Fibroblast of lung (primary cell): ENCODE measurements around the gene SMG6. TPM values are rescaled to one million over a fixed set of nuclear protein-coding genes. Genes with fewer than 3 reads are reported as not detected.

ENCODE experiments used
- DNase-seq, 2 donors: peaks; one replicate each; pipeline versions ENCODE4 v3.0.0 to v3.0.0-alpha.2; 2010; ENCODE audit warnings: low read depth in 2 of 2
- H2AFZ ChIP-seq: 2 replicates; pipeline ENCODE4 v1.5.1; 2012; ENCODE audit warnings: low read length, control low read depth, inconsistent platforms
- H3K27ac ChIP-seq: 2 replicates; pipeline ENCODE4 v1.5.1; 2011; ENCODE audit warnings: low read length, control low read depth; ENCODE audit not compliant: insufficient read depth
- H3K27me3 ChIP-seq: 2 replicates; pipeline ENCODE4 v1.5.1; 2011; ENCODE audit warnings: mild to moderate bottlenecking, low read length; ENCODE audit not compliant: control insufficient read depth, insufficient read depth
- H3K36me3 ChIP-seq: 2 replicates; pipeline ENCODE4 v1.5.1; 2011; ENCODE audit warnings: low read length; ENCODE audit not compliant: control insufficient read depth, insufficient read depth
- H3K4me1 ChIP-seq: 2 replicates; pipeline ENCODE4 v1.5.1; 2011; ENCODE audit warnings: low read length; ENCODE audit not compliant: control insufficient read depth, insufficient read depth; ENCODE audit errors: extremely low read depth
- H3K4me2 ChIP-seq: 2 replicates; pipeline ENCODE4 v1.5.1; 2011; ENCODE audit warnings: low read length, control low read depth; ENCODE audit not compliant: insufficient read depth; ENCODE audit errors: extremely low read depth
- H3K4me3 ChIP-seq, 4 experiments: fragments of 200-600 bp in 1 of 4; sonication (generic) in 1 of 4; replicated peaks in 1 of 4; 2 replicates each; pipeline ENCODE4 v1.5.1; 2011 to 2016; ENCODE audit warnings: low read length in 4 of 4, low read depth in 3 of 4, mild to moderate bottlenecking in 3 of 4, control low read depth in 2 of 4, inconsistent platforms in 1 of 4, mixed read lengths in 1 of 4; ENCODE audit not compliant: insufficient read depth in 1 of 4; ENCODE audit errors: control extremely low read depth in 1 of 4
- H3K79me2 ChIP-seq: 2 replicates; pipeline ENCODE4 v1.5.1; 2012; ENCODE audit warnings: mild to moderate bottlenecking, low read length, inconsistent platforms; ENCODE audit not compliant: control insufficient read depth, insufficient read depth
- H3K9ac ChIP-seq: 2 replicates; pipeline ENCODE4 v1.5.1; 2011; ENCODE audit warnings: mild to moderate bottlenecking, low read length, control low read depth; ENCODE audit not compliant: insufficient read depth
- H3K9me3 ChIP-seq: 2 replicates; pipeline ENCODE4 v1.5.1; 2012; ENCODE audit warnings: low read depth, low read length; ENCODE audit not compliant: control insufficient read depth, insufficient read depth
- H4K20me1 ChIP-seq: 2 replicates; pipeline ENCODE4 v1.5.1; 2011; ENCODE audit warnings: low read length; ENCODE audit not compliant: control insufficient read depth, insufficient read depth; ENCODE audit errors: extremely low read depth
- EZH2 ChIP-seq: IDR thresholded peaks from 2 replicates; pipeline ENCODE4 v1.5.1; 2012; ENCODE audit warnings: low read length, control low read depth, mild to moderate bottlenecking; ENCODE audit errors: missing control alignments
- polyA plus RNA-seq, 2 donors: library from polyadenylated mRNA; depleted of rRNA in 1 of 2; stranded (reverse) in 1 of 2; unstranded in 1 of 2; fragments of >200 nt; gene quantifications; 2 replicates each; pipeline ENCODE4 v1.2.1, GENCODE V29; 2011 to 2012; ENCODE audit warnings: missing spikeins in 1 of 2
- total RNA-seq: library from RNA; depleted of rRNA; stranded (reverse); fragments of >200 nt; gene quantifications from 2 replicates; pipeline ENCODE4 v1.2.1, GENCODE V29; 2014
- TF ChIP-seq, protein P1 (sequence below), 2 donors: IDR thresholded peaks in 1 of 2; conservative IDR thresholded peaks in 1 of 2; 1 replicate in 1 of 2; 2 replicates in 1 of 2; pipeline ENCODE4 v1.5.1; 2011 to 2012; ENCODE audit warnings: low read length in 2 of 2, control low read depth in 1 of 2, inconsistent platforms in 1 of 2, low read depth in 1 of 2, mild to moderate bottlenecking in 1 of 2

The SMG6 gene
- total and polyA plus RNA-seq, 2 donors (not counting 1 experiment from before 2014, with no cell fraction given), result 14.7 to 29.9 TPM

DNA sequence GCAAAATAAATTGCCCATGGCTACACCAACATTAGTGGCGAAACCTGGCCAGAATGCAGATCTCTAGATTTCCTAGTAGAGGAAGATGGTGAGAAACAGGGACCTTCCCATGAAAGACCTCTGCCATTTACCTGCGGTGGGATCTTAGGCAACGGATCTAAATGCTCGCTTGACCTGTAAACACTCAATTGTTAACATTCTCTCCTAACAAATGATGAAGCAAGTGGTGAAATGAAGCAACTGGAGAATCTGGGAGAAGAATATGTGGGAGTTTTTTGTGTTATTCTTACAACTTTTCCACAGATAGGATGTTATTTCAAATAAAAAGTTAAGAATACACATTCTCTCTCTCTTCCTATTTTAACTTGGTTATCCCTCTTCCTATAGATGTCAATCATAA is 56.6 kb downstream of the SMG6 start:
- H3K27ac ChIP-seq, result no peak overlapping the region
- TF ChIP-seq, protein P1, sequence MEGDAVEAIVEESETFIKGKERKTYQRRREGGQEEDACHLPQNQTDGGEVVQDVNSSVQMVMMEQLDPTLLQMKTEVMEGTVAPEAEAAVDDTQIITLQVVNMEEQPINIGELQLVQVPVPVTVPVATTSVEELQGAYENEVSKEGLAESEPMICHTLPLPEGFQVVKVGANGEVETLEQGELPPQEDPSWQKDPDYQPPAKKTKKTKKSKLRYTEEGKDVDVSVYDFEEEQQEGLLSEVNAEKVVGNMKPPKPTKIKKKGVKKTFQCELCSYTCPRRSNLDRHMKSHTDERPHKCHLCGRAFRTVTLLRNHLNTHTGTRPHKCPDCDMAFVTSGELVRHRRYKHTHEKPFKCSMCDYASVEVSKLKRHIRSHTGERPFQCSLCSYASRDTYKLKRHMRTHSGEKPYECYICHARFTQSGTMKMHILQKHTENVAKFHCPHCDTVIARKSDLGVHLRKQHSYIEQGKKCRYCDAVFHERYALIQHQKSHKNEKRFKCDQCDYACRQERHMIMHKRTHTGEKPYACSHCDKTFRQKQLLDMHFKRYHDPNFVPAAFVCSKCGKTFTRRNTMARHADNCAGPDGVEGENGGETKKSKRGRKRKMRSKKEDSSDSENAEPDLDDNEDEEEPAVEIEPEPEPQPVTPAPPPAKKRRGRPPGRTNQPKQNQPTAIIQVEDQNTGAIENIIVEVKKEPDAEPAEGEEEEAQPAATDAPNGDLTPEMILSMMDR (conservative IDR thresholded peaks at IDR 0.05 in 1 of 2, IDR thresholded peaks at IDR 0.05 in 1 of 2; ENCODE audit: low read depth in 1 of 2, low read length in 2 of 2), result no peak
- TF ChIP-seq EZH2, result no peak
- no peaks in the 10 kb centered on the region for H3K9me3 ChIP-seq
- H3K36me3 ChIP-seq, result peaks cover 2% of the 10 kb centered on the region
- no peaks in the 10 kb centered on the region for H3K27me3 ChIP-seq
- H4K20me1 ChIP-seq, result no peaks in the 10 kb centered on the region
- H3K79me2 ChIP-seq, result no peaks in the 10 kb centered on the region
- no peak overlapping the region for H3K4me3 ChIP-seq
- no peak for DNase-seq
- H3K4me2 ChIP-seq, result no peak overlapping the region
- H3K9ac ChIP-seq, result no peak overlapping the region
- no peak overlapping the region for H2AFZ ChIP-seq
- H3K4me1 ChIP-seq, result peaks cover 16% of the 10 kb centered on the region

GRCh38 chr17:2244545-2245525 is 58.8 kb downstream of the SMG6 start:
- peak overlapping the region; percentile 4 for H3K4me2 ChIP-seq
- H4K20me1 ChIP-seq, result no peaks in the 10 kb centered on the region
- H3K4me1 ChIP-seq, result peaks cover 29% of the 10 kb centered on the region
- H3K79me2 ChIP-seq, result no peaks in the 10 kb centered on the region
- no peaks in the 10 kb centered on the region for H3K9me3 ChIP-seq
- H3K27ac ChIP-seq, result peak overlapping the region; percentile 79
- no peaks in the 10 kb centered on the region for H3K36me3 ChIP-seq
- TF ChIP-seq, protein P1 (conservative IDR thresholded peaks at IDR 0.05 in 1 of 2, IDR thresholded peaks at IDR 0.05 in 1 of 2; ENCODE audit: low read depth in 1 of 2, low read length in 2 of 2), result peak; percentile 99
- no peak for TF ChIP-seq EZH2
- no peaks in the 10 kb centered on the region for H3K27me3 ChIP-seq
- no peak overlapping the region for H2AFZ ChIP-seq
- peak overlapping the region; percentile 57 for H3K9ac ChIP-seq
- DNase-seq, result peak; percentile 79 to 95
- peak overlapping the region in 1 of 4 experiments; percentile 11 for H3K4me3 ChIP-seq

GRCh38 chr17:2243953-2244352 is 59.6 kb downstream of the SMG6 start:
- H2AFZ ChIP-seq, result no peak overlapping the region
- H3K79me2 ChIP-seq, result no peaks in the 10 kb centered on the region
- no peaks in the 10 kb centered on the region for H4K20me1 ChIP-seq
- no peak for TF ChIP-seq EZH2
- TF ChIP-seq, protein P1 (conservative IDR thresholded peaks at IDR 0.05 in 1 of 2, IDR thresholded peaks at IDR 0.05 in 1 of 2; ENCODE audit: low read depth in 1 of 2, low read length in 2 of 2), result no peak
- peak; percentile 44 to 55 for DNase-seq
- peak overlapping the region; percentile 23 for H3K9ac ChIP-seq
- H3K36me3 ChIP-seq, result no peaks in the 10 kb centered on the region
- peak overlapping the region in 1 of 4 experiments; percentile 9 for H3K4me3 ChIP-seq
- H3K27me3 ChIP-seq, result no peaks in the 10 kb centered on the region
- H3K4me2 ChIP-seq, result no peak overlapping the region
- peak overlapping the region; percentile 79 for H3K27ac ChIP-seq
- H3K9me3 ChIP-seq, result no peaks in the 10 kb centered on the region
- peaks cover 33% of the 10 kb centered on the region for H3K4me1 ChIP-seq
